Body of pancreas (tissue), 4 donors: Measurements from ENCODE around the gene UGGT1. TPM values are rescaled to one million over a fixed set of nuclear protein-coding genes. Genes with fewer than 3 reads are reported as not detected.

Experiments used
- ATAC-seq: fragments of 150-250 bp; one replicate; pipeline ENCODE4 v1.9.1; 2016
- DNase-seq, 4 donors: peaks; one replicate each; pipeline ENCODE4 v3.0.0-alpha.2; 2019
- H3K27ac ChIP-seq, 4 donors: fragments of 200-600 bp; sonication (generic); 1 replicate in 3 of 4; 2 replicates in 1 of 4; pipeline versions ENCODE4 v1.5.1 to v1.6.1; 2016 to 2019; ENCODE audit warnings: mild to moderate bottlenecking in 1 of 4, mixed read lengths in 1 of 4, moderate library complexity in 1 of 4
- H3K27me3 ChIP-seq, 2 donors: fragments of 200-600 bp; sonication (generic); one replicate each; pipeline ENCODE4 v1.6.0; 2016; ENCODE audit warnings: mild to moderate bottlenecking in 1 of 2
- H3K36me3 ChIP-seq, 2 donors: fragments of 200-600 bp; sonication (generic); replicated peaks in 1 of 2; 2 replicates each; pipeline ENCODE4 v1.5.1; 2016; ENCODE audit warnings: low read depth in 2 of 2; ENCODE audit not compliant: insufficient read depth in 1 of 2
- H3K4me1 ChIP-seq: fragments of 200-600 bp; sonication (generic); one replicate; pipeline ENCODE4 v1.6.0; 2016
- H3K4me3 ChIP-seq, 2 donors: fragments of 200-600 bp; sonication (generic); 1 replicate in 1 of 2; 2 replicates in 1 of 2; pipeline ENCODE4 v1.5.1; 2016 to 2019
- H3K9me3 ChIP-seq, 3 donors: fragments of 200-600 bp; sonication (generic); 1 replicate in 2 of 3; 2 replicates in 1 of 3; pipeline ENCODE4 v1.5.1; 2016
- CTCF ChIP-seq, 7 experiments: fragments of 450-650 bp in 4 of 7; fragments of 200-600 bp in 3 of 7; sonication (generic) in 3 of 7; IDR thresholded peaks; one replicate each; pipeline ENCODE4 v1.5.1; 2016 to 2019; ENCODE audit warnings: antibody characterized with exemption in 7 of 7
- POLR2A ChIP-seq, 3 donors: fragments of 450-650 bp; IDR thresholded peaks; one replicate each; pipeline ENCODE4 v1.6.1; 2016; ENCODE audit warnings: antibody characterized with exemption in 3 of 3, mild to moderate bottlenecking in 2 of 3
- WGBS, 2 donors: methylation state at CpG; one replicate each; pipeline ENCODE4 v1.1.5; 2017; 5-methylcytosine and 5-hydroxymethylcytosine counted together
- intact Hi-C: fragments of 100-400 bp; cut with DNase I; formaldehyde crosslinking; loops from one replicate; pipeline ENCODE4 v1.15.1; 2023
- total RNA-seq, 2 donors: library from RNA; depleted of rRNA; stranded (reverse); fragments of >200 nt; gene quantifications; one replicate each; pipeline ENCODE4 v1.1.0, GENCODE V29; 2016

The UGGT1 gene
- total RNA-seq, 2 donors from 2014 or later = 38.2 to 42.0 TPM

GRCh38 chr2:128054104-128054885 is 36.7 kb upstream of the UGGT1 start:
- 77 to 84% methylated on average over 8 to 10 of the region's 11 CpGs for WGBS, 2 donors

GRCh38 chr2:128057334-128057733 is 33.7 kb upstream of the UGGT1 start:
- WGBS, 2 donors = 54 to 58% methylated on average over 3 of the region's 3 CpGs
- ATAC-seq = no peak
- no peak overlapping the region for H3K4me3 ChIP-seq
- TF ChIP-seq POLR2A (IDR thresholded peaks at IDR 0.05) (no peak), CTCF (IDR thresholded peaks at IDR 0.05) (no peak)
- H3K27me3 ChIP-seq = no peaks in the 10 kb centered on the region
- DNase-seq = no peak
- H3K4me1 ChIP-seq = no peaks in the 10 kb centered on the region
- H3K36me3 ChIP-seq = no peaks in the 10 kb centered on the region
- no peak overlapping the region for H3K27ac ChIP-seq
- intact Hi-C loops = no loop called here
- H3K9me3 ChIP-seq = no peaks in the 10 kb centered on the region

More at GRCh38 chr2:128054104-128054885, 36.7 kb upstream of the UGGT1 start:
- no peak for TF ChIP-seq POLR2A (IDR thresholded peaks at IDR 0.05)
- no peak for TF ChIP-seq CTCF (IDR thresholded peaks at IDR 0.05)
- Histone ChIP-seq H3K9me3 (no peaks in the 10 kb centered on the region), H3K27me3 (no peaks in the 10 kb centered on the region), H3K27ac (no peak overlapping the region), H3K4me1 (no peaks in the 10 kb centered on the region), H3K36me3 (no peaks in the 10 kb centered on the region), H3K4me3 (no peak overlapping the region)
- intact Hi-C loops = no loop called here
- DNase-seq (no peak), ATAC-seq (no peak)

GRCh38 chr2:128058114-128058513 is 32.9 kb upstream of the UGGT1 start:
- intact Hi-C loops = no loop called here
- Histone ChIP-seq H3K36me3 (no peaks in the 10 kb centered on the region), H3K9me3 (no peaks in the 10 kb centered on the region), H3K4me1 (no peaks in the 10 kb centered on the region), H3K27ac (no peak overlapping the region), H3K27me3 (no peaks in the 10 kb centered on the region), H3K4me3 (no peak overlapping the region)
- ATAC-seq (no peak), DNase-seq (no peak)
- 52 to 60% methylated on average over 2 of the region's 2 CpGs for WGBS, 2 donors
- TF ChIP-seq CTCF (IDR thresholded peaks at IDR 0.05) (no peak), POLR2A (IDR thresholded peaks at IDR 0.05) (no peak)

GRCh38 chr2:128062571-128062970 is 28.4 kb upstream of the UGGT1 start:
- ATAC-seq = no peak
- intact Hi-C loops = no loop called here

More at GRCh38 chr2:128062571-128062970, 28.4 kb upstream of the UGGT1 start:
- 82 to 86% methylated on average over 4 to 8 of the region's 8 CpGs for WGBS, 2 donors
- H3K4me3 ChIP-seq = no peak overlapping the region
- no peaks in the 10 kb centered on the region for H3K36me3 ChIP-seq
- DNase-seq = peak in 1 of 4 donors; percentile 6
- H3K4me1 ChIP-seq = no peaks in the 10 kb centered on the region
- H3K9me3 ChIP-seq = no peaks in the 10 kb centered on the region
- no peaks in the 10 kb centered on the region for H3K27me3 ChIP-seq
- TF ChIP-seq CTCF (IDR thresholded peaks at IDR 0.05) (no peak), POLR2A (IDR thresholded peaks at IDR 0.05) (no peak)
- H3K27ac ChIP-seq = no peak overlapping the region
